Globus pallidus (tissue), 1 donor: ENCODE measurements around the gene TBP.

Experiments
- DNase-seq: peaks from one replicate; pipeline ENCODE4 v3.0.0-alpha.2; 2015; ENCODE audit warnings: low spot score

TBP gene

GRCh38 chr6:170535004-170535403 lies 19.2 kb upstream of the TBP start:
- no peak for DNase-seq

DNA sequence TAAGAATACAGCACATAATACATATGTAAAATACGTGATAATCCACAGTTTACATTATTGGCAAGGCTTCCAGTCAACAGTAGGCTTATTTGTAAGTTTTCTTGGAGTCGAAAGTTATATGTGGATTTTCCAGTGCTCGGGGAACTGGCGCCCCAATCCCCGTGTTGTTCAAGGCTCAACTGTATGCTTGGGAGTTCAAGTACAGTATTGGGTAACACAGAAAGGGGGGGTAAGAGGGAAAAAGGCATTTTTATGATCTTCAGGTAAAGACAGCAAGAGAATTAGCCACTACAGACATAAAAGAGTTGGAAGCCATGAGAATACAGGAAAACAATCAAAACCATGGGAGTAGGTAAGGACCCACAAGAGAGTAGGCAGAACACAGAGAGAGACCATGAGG lies 17.5 kb upstream of the TBP start:
- no peak for DNase-seq

GRCh38 chr6:170537329-170537728 lies 16.8 kb upstream of the TBP start:
- no peak for DNase-seq

DNA sequence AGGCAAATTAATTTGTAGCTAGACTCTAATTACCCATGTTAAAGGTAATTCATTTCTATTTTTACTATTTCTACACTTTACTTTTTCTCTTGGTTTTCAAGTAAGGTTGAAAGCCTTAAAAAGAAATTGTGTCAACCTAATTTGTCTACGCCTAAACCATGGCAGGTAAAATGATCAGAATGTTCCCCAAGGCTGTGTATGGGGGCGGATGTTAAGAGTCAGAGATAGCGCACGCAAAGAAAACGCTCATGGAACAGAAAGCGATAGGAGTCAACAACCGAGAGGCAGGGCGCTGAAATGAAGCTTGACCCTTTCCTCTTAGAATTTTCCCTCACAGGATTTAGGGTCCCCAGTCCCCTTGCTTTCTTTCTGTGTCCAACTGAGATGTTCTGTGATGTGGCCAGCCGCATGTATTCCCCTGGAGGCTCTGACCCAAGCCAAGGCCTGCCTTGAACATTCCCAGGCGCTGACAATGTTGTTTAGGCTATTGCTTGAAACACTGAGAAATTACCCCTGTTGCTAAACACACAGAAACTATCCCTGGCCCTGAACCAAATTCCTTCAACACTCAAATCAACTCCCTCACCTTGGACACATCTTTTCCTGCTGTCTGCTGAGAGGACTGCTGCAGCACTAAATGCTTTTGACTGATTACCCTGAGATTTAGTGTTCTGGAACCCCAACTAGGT lies 12.0 kb upstream of the TBP start:
- no peak for DNase-seq

- DNase-seq, result no peak
Measured at GRCh38 chr6:170545405-170545804, 8.8 kb upstream of the TBP start.

DNA sequence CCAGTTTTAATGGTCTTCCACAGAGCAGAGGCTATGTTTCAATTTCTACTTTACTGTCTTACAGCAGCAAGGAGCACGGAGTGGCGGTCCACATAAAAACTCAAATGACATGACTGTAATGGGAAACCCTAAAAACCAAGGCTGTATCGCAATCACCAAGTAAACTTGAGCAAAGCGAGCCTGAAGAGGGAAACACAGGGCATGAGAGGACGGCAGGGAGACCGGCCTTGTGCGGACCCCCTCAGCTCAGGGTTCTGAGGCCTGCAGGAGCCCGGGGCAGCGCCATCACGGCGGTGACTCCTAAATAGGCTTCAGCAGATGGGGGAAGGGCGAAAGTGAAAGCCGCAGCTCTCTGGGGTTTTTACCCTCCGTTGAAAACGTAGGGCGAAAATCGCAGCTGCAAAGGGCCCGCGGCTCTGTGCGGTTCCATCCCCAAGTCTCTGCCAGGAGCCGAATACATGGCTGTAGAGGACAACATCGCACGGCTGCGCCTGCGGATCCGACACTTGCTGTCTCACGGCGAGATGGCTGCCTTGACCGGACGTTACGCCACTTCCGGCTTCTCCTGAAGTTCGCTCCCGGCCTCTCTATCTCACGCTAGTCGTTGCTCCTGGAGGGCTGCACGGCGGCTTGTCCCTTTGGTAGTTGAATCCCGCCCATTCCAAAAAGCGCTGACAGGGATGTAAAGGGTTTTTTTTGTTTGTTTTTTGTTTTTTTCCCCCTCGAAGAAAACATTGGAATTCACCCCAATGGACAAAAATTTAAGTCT lies 1.2 kb upstream of the TBP start, which contains the start of gene PSMB1:
Gene PSMB1 (minus strand): TSS at position 543 of the 769 bp plus-strand sequence. CDS start 65 bp downstream, at position 478.
- peak; percentile 97 for DNase-seq

DNA sequence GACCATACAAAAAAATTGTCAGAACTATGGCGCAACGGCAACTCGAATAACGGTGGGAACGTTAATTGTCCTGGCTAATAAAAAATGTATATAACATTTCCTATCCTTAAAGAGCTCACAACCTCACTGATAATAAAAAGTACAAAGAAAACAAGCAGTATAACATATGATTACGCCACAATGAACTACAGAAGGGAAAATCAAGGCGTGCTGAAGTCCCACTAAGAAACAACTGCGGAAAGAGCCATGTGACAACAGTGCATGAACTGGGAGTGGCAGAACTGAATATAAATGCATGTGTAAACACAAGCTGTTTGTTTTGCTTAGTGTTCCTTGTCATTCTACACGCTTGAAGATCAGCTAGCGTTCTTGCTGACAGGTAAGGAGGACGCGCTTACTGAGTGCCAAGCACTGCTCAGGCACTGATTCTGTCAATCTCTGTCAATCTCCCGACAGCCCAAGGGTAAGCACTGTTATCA lies 596 bp upstream of the TBP start:
- no peak for DNase-seq

DNA sequence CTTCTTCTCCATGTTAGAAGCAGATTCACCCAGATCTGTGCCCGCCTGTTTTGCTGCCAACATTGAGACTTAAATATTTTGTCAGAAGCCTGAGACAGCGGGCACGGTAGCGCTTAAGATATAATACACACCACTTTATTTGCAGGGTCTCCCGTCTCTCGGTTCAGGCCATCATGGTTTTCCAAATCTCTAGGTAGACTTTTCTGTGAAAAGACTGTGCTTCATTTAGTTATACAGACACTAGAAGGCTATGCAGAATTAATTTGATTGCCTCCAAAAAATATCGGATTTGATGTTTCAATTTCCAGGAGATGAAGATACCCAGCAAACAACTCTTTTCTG lies 598 bp downstream of the TBP start:
- DNase-seq, result no peak

DNA sequence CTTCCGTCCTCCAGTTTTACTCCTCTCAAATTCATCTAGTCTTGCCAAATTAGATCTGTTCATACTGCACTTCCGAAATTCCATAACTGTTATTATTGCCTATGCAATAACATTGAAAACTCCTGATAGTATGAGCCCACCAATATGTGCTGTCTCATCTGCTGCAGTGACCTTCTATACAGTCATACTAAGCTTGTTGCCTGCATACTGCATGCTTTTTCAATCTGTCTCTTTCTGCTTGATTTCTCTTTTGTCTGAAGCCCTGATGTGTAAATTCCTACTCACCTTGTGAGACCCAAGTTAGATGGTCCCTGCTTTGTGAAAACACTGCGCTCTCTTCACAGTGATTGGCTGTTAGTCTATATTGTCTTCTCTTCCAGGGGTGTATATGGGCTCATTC lies 1.1 kb downstream of the TBP start:
- DNase-seq, result no peak

- no peak for DNase-seq
Measured at GRCh38 chr6:170561555-170561954, 7.4 kb downstream of the TBP start.

GRCh38 chr6:170564936-170565530 lies 10.9 kb downstream of the TBP start:
- no peak for DNase-seq

DNA sequence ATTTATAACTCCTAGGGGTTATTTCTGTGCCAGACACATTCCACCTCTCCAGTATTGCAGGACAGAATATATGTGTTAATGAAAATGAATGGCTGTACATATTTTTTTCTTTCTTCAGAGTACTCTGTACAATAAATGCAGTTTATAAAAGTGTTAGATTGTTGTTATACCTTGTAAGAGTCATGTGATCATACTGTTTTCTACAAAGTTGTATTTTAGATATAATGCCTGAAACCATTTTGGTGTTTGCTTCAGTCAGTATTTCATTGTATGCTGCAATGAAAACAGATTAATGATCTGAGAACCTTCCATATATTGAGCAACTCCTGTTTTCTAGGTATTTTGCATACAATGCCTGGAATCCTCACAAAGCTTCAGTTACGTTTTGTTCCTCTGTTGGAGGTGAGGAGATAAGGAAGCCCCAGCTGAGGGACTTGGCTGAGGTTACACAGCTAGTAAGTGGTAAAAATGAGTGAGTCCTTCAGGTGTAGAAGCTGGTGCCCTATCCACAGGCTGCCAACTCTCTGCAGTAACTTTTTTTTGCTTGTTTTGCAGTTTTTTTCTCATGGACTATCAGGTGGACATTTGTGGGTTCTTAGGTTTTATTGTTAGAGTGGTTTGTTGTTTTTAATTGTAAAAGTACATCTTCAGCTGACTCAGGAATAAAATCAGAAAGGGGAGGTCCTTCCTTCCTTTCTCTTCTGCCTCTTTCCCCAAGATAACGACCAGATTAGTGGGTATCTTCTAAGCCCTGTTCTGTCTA lies 18.7 kb downstream of the TBP start:
- DNase-seq, result no peak

- no peak for DNase-seq
Measured at GRCh38 chr6:170575250-170575649, 21.1 kb downstream of the TBP start.

DNA sequence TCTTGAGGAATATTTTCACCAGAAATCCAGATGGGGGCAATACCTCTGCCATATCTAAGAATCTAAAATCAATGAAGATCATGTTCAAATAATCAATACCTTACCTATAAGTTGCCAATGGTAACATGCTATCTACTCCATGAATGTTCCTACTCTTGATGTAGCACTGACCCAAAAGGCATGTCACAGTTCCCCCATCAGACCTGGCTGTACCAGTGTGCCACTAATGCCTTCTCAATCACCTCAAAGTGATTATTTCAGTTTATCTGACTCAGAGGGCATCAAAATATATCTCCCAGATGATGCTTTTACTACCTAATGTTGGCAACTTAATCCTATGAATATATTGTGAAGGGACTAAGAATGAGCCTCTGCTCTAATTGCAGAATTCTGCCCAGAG lies 24.7 kb downstream of the TBP start:
- DNase-seq, result no peak

GRCh38 chr6:170583756-170584180 lies 29.6 kb downstream of the TBP start:
- peak; percentile 13 for DNase-seq

DNA sequence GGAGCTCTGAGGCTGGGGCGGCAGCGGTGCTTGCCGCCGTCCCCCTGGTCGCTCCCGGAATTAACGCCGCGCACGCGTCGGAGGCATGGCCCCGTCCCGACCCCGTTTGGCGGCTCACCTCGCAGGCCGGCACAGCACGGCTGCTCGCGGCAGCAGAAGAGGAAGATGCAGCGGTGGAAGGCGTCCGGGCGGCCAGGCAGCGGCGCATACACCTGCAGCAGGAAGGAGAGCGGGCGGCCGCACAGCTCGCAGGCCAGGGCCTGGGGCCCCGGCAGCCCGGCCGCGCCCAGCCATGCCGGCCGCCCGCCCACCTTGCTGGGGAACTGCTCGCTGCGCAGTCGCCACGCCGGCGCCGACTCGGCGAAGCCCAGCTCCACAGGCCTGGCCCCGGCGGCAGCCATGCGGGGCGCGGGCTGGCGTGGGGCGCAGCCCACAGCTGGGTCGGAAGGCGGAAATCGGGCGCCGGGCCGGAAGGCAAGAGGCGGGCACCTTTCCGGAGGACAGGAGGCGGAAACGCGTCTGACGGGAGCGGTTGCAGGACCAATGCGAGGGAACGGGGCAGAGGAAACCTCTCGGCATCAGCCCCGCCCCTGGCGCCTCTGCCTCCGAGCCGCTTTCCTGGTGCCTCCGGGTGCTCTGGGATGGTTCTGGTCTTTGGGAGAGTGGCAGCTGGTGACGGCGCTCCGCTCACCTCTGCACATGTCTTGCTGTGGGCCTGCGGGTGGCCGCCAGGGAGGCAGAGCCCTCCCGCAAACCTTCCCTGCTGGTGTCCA lies 30.2 kb downstream of the TBP start, which contains the start of gene PDCD2:
Gene PDCD2 (minus strand): TSS at position 457 of the 773 bp plus-strand sequence. CDS start 56 bp downstream, at position 401.
- DNase-seq, result peak; percentile 90

DNA sequence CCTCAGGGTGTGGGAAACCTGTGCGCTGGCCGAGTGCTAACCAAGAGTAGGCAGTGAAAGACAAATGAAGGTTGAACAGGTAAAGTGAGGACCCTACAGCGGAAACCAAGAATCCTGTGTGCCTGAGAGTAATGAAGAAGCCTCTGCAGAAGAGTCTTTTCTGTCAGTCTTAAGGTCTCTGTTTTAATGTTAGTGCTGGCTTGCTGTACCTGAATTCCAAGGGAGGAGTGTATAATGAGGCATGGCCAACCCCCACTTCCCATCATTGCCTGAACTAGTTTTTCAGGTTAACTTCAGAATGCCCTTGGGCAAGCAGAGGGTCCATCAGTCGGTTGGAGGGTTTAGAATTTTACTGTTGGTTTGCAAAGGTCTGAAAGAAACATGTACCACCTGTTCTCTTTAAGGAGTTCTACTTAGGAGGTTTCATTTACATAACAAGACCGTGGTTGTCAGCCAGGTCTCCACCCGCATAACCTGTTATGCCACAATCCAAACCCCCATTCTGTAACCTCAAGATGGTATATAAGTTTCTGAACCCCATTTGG lies 30.9 kb downstream of the TBP start:
- DNase-seq, result peak; percentile 7

DNA sequence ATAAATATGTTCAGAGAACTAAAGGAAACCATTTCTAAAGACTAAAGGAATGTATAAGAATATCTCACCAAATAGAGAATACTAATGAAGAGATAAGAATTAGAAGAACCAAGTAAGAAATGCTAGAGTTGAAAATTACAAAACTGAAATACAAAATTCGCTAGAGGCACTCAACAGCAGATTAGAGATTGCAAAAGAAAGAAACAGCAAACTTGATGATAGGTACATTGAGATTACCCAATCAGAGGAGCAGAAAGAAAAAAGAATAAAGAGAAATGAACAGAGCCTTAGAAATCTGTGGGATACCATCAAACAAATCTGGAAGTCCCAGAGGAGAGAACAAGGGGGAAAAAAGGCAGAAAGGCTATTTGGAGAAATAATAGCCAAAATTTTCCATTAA lies 36.6 kb downstream of the TBP start:
- no peak for DNase-seq

DNA sequence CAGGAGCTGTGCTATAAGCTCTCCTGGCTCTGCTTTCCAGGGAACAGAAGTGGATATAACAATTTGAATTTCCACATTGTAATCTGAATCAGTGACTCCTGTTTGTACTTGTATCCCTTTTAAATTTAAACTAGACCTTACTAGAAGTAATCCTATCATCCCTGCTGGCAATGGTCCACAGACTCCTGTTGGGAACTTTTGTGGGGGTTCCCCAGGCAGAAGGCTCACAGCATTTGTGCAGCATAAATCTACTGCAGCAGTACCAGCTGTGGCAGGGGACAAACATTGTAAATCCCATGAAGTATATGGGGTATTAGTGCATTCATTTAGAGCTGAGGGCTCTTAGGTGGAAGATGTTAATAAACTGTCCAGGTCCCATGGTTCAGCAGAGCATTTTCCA lies 42.3 kb downstream of the TBP start:
- no peak for DNase-seq

DNA sequence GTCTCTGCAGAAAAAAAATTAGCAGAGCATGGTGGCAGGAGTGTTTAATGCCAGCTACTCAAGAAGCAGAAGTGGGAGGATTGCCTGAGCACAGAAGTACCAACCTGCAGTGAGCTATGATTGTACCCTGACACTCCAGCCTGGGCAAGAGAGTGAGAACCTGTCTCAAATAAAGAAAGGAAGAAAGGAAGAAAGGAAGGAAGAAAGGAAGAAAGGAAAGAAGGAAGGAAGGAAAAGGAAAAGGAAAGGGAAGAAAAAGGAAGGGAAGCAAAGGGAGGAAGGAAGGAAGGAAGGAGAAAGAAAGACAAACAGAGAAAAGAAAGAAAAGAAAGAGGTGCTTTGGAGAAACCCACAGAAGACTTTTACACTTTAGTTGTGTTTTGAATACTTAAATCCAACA lies 43.1 kb downstream of the TBP start:
- DNase-seq, result no peak
